Measurements from ENCODE around the gene SKOR2. TPM values are rescaled to one million over a fixed set of nuclear protein-coding genes. Genes with fewer than 3 reads are reported as not detected.

Gene SKOR2
- total RNA-seq, 1 experiment from 2014 or later = not detected

GRCh38 chr18:47294801-47295200, 43.3 kb upstream of the SKOR2 start:
- H2AFZ ChIP-seq (ENCODE audit: low read depth, low read length, poor library complexity, severe bottlenecking) = no peak overlapping the region
- H3K36me3 ChIP-seq (ENCODE audit: control insufficient read depth in 1 of 2, insufficient read depth in 2 of 2, low read length in 2 of 2) = no peaks in the 10 kb centered on the region
- RAD21 ChIA-PET (ENCODE audit: low non-redundant PET in 1 of 2, low total read pairs in 2 of 2, uncharacterized antibody in 2 of 2, unreplicated experiment in 2 of 2) = no interaction called here
- H3K9me3 ChIP-seq (ENCODE audit: control insufficient read depth in 1 of 2, insufficient read depth in 1 of 2, low read depth in 1 of 2, low read length in 2 of 2) = no peaks in the 10 kb centered on the region
- no peaks in the 10 kb centered on the region for H3K9me2 ChIP-seq (ENCODE audit: insufficient read depth)
- POLR2A ChIA-PET = no interaction called here
- H3K27ac ChIP-seq (ENCODE audit: low read depth, low read length) = no peak overlapping the region
- CTCF ChIA-PET = no interaction called here
- DNase-seq (ENCODE audit: low read depth, low spot score) (no peak), ATAC-seq (no peak)
- no peak overlapping the region for H3K9ac ChIP-seq (ENCODE audit: low read length)
- no TSS peak for BruUV-seq (replicated peaks)
- peaks cover 20% of the 10 kb centered on the region; the same call in 1 of the 2 replicates for H3K27me3 ChIP-seq (ENCODE audit: insufficient read depth, low read length)
- H4K20me1 ChIP-seq (ENCODE audit: insufficient read depth) = no peaks in the 10 kb centered on the region
- H3K79me2 ChIP-seq (ENCODE audit: insufficient read depth, low read length) = no peaks in the 10 kb centered on the region
- intact Hi-C loops (cut with micrococcal nuclease) = no loop called here
- no peak overlapping the region for H3K4me2 ChIP-seq (ENCODE audit: low read length)
- TF ChIP-seq FOSL1 (IDR thresholded peaks at IDR 0.05; ENCODE audit: low read depth) (no peak), ZFX (IDR thresholded peaks at IDR 0.05) (no peak), EZH2phosphoT487 (IDR thresholded peaks at IDR 0.05; ENCODE audit: borderline replicate concordance) (no peak), CBX3 (IDR thresholded peaks at IDR 0.05; ENCODE audit: low read depth) (no peak), RAD21 (IDR thresholded peaks at IDR 0.05; ENCODE audit: low read depth) (no peak), EZH2 (IDR thresholded peaks at IDR 0.05) (no peak)
- no peak overlapping the region for H3K4me3 ChIP-seq (replicated peaks in 1 of 2; ENCODE audit: low read depth in 1 of 2, low read length in 2 of 2)
- H3K4me1 ChIP-seq (ENCODE audit: control insufficient read depth in 1 of 2, insufficient read depth in 2 of 2, low read length in 2 of 2) = no peaks in the 10 kb centered on the region

GRCh38 chr18:47288741-47289140, 37.3 kb upstream of the SKOR2 start:
- no peaks in the 10 kb centered on the region for H3K9me3 ChIP-seq (ENCODE audit: control insufficient read depth in 1 of 2, insufficient read depth in 1 of 2, low read depth in 1 of 2, low read length in 2 of 2)
- no peaks in the 10 kb centered on the region for H3K36me3 ChIP-seq (ENCODE audit: control insufficient read depth in 1 of 2, insufficient read depth in 2 of 2, low read length in 2 of 2)
- no peak for ATAC-seq
- H3K4me3 ChIP-seq (replicated peaks in 1 of 2; ENCODE audit: low read depth in 1 of 2, low read length in 2 of 2) = no peak overlapping the region
- H3K4me1 ChIP-seq (ENCODE audit: control insufficient read depth in 1 of 2, insufficient read depth in 2 of 2, low read length in 2 of 2) = no peaks in the 10 kb centered on the region
- POLR2A ChIA-PET = no interaction called here
- no peaks in the 10 kb centered on the region for H4K20me1 ChIP-seq (ENCODE audit: insufficient read depth)
- no peak overlapping the region for H3K27ac ChIP-seq (ENCODE audit: low read depth, low read length)
- no peak overlapping the region for H3K4me2 ChIP-seq (ENCODE audit: low read length)
- RAD21 ChIA-PET (ENCODE audit: low non-redundant PET in 1 of 2, low total read pairs in 2 of 2, uncharacterized antibody in 2 of 2, unreplicated experiment in 2 of 2) = no interaction called here
- peaks cover 64% of the 10 kb centered on the region for H3K27me3 ChIP-seq (ENCODE audit: insufficient read depth, low read length)
- H3K79me2 ChIP-seq (ENCODE audit: insufficient read depth, low read length) = no peaks in the 10 kb centered on the region
- H3K9ac ChIP-seq (ENCODE audit: low read length) = no peak overlapping the region
- no peak for DNase-seq (ENCODE audit: low read depth, low spot score)
- BruUV-seq (replicated peaks) = no TSS peak
- no peak overlapping the region for H2AFZ ChIP-seq (ENCODE audit: low read depth, low read length, poor library complexity, severe bottlenecking)
- intact Hi-C loops (cut with micrococcal nuclease) = loop anchor here (10.0 kb wide), 1 partner anchor 456 kb away; no protein-coding TSS in a partner anchor
- CTCF ChIA-PET = no interaction called here
- H3K9me2 ChIP-seq (ENCODE audit: insufficient read depth) = no peaks in the 10 kb centered on the region
- no peak for TF ChIP-seq SIN3A (IDR thresholded peaks at IDR 0.05; ENCODE audit: low read depth)
- TF ChIP-seq RAD21 (IDR thresholded peaks at IDR 0.05; ENCODE audit: low read depth) = no peak
- TF ChIP-seq JUND (IDR thresholded peaks at IDR 0.05) = no peak
- no peak for TF ChIP-seq CEBPB (IDR thresholded peaks at IDR 0.05; ENCODE audit: low read depth)
- TF ChIP-seq ELF1 (IDR thresholded peaks at IDR 0.05; ENCODE audit: borderline replicate concordance, low read depth) = no peak
- TF ChIP-seq ZBTB33 (IDR thresholded peaks at IDR 0.05; ENCODE audit: extremely low read depth, insufficient replicate concordance, low read length) = no peak
- TF ChIP-seq POLR2A (IDR thresholded peaks at IDR 0.05; ENCODE audit: borderline replicate concordance, extremely low read depth, insufficient read depth, insufficient read length) = no peak
- TF ChIP-seq ZNF274 (IDR thresholded peaks at IDR 0.05; ENCODE audit: low read depth, low read length) = no peak
- no peak for TF ChIP-seq FOSL1 (IDR thresholded peaks at IDR 0.05; ENCODE audit: low read depth)
- no peak for TF ChIP-seq MAX (IDR thresholded peaks at IDR 0.05)
- no peak for TF ChIP-seq CBX3 (IDR thresholded peaks at IDR 0.05; ENCODE audit: low read depth)
- no peak for TF ChIP-seq TCF7L2 (IDR thresholded peaks at IDR 0.05; ENCODE audit: borderline replicate concordance, extremely low read depth, insufficient read depth, insufficient read length)
- TF ChIP-seq POLR2AphosphoS5 (IDR thresholded peaks at IDR 0.05; ENCODE audit: low read depth, low read length) = no peak
- no peak for TF ChIP-seq SRF (IDR thresholded peaks at IDR 0.05; ENCODE audit: low read depth)
- no peak for TF ChIP-seq ZFX (IDR thresholded peaks at IDR 0.05)
- TF ChIP-seq SP1 (IDR thresholded peaks at IDR 0.05; ENCODE audit: low read depth) = no peak
- no peak for TF ChIP-seq ATF3 (IDR thresholded peaks at IDR 0.05)
- no peak for TF ChIP-seq EGR1 (IDR thresholded peaks at IDR 0.05; ENCODE audit: low read depth)
- no peak for TF ChIP-seq EZH2phosphoT487 (IDR thresholded peaks at IDR 0.05; ENCODE audit: borderline replicate concordance)

Data from HCT116 (cell line).